Inflammatory macrophage (primary cell): ENCODE results near the gene MYEOV.

Experiments used
- DNase-seq, 2 donors: peaks; one replicate each; pipeline ENCODE4 v3.0.0-alpha.2; 2020 to 2022
- total RNA-seq, 18 experiments: gene quantifications; one replicate each; lab custom pipeline; 2026; ENCODE audit warnings: mixed read lengths in 6 of 18, inconsistent platforms in 2 of 18; lab: John Stamatoyannopoulos, UW

MYEOV gene
- total RNA-seq = 0 to 0.92 (median 0.08) reads per million in 18 experiments

DNA sequence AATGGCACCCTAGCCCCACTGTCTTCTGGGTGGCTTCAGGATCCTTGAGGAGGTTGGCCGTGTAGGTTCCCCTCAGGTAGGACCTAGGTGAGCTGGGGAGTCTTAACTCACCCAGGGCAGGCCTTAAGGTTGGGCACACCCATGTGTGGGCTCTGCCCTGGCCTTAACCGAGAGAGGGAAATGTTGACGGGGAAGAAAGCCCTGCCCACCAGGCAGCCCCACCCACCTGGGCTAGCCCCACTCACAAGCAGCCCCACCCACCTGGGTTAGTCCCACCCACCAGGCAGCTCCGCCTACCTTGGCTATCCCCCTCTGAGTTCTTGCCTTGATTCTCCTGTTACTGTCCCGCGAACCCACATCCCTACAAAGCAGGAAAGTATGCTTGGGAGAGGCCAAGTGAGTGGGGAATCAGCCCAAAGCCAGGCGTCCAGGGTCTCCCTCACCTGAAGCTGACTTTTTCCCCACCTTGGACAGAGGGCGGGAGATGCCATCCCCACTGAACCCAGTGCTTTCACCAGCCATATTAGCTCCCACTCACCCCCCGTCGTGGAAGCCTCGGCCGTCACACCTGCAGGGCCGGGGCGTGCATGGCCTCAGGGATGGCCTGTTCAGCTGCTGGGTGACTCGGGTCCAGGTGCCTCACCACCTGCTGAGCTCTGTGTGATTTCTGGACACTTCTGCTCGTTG lies at the start of gene MYEOV:
Gene MYEOV, plus strand, starts transcription at position 337 of the 687 bp plus-strand sequence. CDS start 1,200 bp downstream, outside the sequence.
- peak; percentile 29 to 52 for DNase-seq

DNA sequence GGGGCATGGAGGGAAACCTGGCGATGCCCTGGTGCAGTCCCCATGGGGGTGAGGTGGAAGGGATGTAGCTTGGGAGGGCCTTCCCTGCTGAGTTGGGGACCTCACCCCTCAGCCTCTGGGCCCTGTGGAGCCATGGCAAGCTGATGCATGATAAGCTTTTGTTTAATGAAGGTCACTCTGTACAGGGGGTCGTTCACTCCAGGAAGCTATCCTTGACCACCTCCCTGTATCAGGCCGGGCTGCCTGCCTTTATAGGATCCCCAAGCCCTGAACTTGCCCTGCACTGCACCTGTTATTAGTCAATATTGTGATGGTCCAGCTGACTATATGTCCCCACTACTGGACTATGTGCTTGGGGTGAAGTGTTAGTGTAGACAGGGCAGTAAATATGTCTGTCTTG lies 49.7 kb upstream of the MYEOV start:
- no peak for DNase-seq

DNA sequence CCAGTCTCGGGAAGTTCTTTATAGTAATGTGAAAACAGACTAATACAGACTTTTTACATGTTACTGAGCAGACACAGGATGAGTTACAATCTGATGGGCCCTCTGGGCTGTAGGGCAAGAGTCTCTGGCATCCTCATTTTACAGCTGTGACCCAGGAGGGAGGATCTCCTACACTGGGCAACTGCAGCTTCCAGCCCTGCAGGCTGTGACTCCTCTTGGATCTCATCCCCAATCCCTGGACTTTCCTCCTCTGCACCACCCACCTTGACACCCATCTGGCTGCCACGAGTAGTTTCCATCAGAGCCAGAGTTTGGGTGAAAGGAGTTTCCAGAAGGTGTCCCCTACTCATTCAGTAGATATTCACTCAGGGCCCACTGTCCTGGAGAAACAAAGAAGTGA lies 48.9 kb upstream of the MYEOV start:
- no peak for DNase-seq

DNA sequence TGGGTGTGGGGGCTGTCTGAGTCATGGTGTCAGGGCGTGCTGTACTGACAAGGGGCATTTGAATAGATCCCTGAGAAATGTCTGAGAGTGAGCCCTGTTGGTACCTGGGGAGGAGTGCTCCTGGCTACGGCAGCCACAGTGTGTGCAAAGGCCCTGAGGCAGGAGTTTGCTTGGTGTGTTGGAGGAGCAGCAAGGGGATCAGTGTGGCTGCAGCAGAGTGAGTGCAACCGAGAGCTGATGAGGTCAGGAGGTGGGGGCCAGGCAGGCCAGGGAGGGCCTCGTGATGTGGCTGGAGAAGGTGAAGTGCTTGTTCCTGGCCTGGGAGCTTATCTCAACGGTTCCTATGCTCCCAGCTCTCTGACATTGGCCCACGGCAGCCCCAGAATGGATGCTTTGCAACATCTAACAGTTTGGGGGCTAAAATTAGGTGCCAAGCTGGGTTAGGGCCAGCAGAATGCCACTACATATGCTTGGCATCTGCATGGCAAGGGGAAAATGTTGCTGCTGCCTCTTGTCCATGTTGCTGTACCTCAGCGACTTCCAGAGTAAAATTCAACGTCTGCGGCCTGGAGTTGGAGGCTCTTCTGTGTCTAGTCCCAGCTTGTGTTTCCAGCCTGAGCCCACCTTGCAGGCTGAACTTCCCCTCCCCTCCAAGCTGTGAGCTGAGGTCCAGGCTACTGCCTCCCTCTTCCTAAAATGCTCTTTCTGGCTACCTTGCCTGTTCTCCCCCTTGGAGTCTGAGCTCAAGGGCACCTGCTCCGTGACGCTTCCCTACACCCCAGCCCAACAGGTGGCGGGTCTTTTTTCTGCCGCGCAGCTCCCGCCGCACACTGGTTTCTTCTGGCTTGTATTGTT lies 48.2 kb upstream of the MYEOV start:
- no peak for DNase-seq

DNA sequence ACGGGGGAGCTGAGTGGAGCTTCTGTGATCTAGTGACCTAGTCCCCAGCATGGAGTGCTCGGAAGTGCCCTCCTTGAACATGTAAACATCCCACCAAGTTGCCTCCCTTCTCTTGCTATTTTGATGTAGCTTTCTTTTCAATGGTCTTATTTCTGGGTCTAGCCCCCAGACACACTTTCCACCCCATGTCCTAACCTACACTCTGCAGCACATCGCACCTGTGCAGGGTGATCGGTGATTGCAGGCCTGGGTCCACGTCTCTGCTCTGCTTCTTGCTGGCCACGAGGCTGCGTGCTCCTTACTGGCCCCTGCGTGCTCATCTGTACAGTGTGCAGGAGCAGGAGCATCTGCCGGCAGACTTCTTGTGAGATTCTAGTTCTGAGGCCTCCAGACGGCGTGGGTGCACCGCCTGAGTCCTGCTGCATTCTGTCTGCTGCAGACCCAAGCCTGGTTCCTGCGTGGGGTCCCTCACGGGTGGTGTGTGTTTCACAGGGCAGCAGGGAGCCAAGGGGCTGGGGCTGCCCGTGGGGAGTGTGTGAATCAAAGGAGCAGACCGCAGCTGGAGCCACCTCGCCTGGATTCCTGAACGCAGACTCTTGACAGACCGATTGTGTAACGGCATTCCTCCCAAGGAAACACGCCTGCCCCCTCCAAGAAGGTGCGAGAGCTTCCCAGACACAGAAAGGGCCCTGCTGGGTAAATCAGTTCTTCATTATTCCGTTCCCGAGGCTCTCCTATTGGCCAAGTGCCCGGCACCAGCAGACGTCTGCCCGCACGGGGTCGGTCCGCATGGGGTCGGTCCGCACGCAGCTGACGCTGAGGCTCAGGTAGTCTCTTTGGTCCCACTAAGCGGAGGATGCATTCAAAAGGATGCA lies 44.4 kb upstream of the MYEOV start:
- DNase-seq = no peak

DNA sequence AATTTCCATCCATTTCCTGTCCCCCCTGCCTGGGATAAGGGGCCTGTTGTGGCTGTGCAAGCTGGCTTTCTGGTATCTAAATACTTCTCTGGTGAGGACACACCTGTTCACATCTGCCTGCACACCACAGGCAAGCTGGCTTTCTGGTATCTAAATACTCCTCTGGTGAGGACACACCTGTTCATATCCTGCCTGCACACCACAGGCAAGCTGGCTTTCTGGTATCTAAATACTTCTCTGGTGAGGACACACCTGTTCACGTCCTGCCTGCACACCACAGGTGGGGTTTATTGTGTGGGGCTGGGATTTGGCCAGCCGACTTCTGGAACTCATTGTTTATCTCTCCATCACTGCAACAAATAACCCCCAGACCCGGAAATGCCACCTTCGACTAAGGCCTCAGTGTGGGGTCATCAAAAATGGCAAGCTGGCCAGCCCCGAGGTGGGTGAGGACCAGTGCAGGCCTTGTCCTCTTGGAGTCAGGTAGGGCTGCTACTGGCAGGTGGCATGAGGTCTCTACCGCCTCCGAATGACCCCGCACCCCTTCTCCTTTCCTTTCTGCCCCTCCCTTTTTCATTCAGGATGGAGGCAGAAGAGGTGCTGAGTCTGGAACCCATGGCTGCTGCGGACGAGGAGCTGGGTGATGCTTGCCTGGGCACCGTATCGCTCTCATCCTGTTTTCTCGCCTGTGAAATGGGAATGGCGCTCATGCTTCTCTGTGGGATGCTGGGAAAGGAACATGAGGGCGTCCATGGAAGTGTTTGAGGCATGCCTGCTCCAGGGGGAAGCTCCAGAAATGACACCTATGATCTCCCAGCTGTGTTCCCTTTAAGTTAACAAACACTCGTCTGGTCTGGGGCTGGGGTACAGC lies 43.5 kb upstream of the MYEOV start:
- no peak for DNase-seq

DNA sequence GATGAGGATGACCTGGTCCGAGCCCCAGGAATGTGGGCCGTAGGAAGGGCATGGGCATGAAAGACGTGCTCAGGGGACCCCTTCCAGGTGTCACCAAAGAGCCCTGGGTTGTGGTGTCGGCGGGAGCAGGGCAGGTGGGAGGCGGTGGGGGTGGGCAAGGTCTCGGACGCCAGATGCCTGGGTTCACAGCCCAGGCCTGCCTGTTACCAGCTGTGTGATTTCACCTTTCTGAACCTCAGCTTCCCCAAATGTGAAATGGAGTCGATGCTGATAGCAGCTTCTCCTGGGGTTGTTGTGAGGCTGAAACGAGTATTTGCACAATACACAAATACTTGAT lies 42.9 kb upstream of the MYEOV start:
- DNase-seq = no peak

DNA sequence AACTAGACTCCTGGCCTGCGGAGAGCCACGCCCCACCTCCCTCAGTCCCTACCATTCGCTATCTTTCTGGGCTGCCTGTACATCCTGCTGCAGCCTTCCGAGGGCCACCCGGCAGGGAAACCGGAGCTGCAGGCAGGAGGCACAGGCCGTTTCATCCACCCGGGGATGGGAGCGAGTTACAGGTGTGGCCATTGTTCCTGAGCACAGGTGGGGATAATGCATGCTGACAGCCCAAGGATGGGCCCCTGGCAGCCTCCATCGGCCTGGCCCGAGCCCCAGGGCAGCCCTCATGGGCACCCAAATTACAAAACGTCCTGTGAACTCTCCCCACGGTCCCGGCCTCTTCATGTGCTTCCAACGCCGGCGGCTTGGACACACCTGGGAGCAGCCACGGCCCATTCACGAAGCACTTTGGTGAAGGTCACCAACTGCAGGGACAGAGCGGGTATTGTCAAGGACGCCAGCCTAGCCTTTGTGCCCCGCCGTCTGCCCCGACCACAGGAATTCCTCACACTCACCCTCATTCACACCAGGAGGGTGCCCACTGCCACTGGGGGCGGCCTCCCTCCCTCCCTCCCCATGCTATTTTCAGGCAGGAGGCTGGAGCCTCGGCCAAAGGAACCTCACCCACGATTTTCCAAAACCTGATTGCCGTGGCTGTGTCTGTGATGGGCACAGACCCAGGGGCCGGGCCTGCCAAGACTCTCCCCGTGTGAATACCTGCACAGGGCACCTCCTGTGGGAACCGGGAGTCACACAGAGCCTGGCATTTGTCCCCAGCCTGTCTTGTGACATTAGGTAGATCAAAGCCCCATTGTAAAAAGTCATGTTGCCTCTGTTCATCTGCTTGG lies 42.1 kb upstream of the MYEOV start:
- no peak for DNase-seq

DNA sequence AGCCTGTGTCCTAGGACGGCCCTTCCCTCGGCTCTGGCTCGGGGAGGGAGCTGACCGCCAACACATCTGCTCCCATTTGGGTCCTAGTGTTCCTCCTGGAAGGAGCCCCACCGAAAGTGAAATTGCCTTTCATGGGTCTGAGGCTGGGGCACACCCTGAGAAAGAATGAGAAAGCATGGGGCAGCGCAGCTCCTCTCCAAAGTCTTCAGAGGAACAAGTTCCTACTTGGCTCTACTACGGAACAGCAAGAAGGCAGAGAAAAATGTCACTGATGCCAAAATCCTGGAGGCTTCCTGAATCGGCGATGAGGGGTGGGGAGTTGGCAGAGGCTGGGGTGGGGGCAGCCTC lies 41.5 kb upstream of the MYEOV start:
- no peak for DNase-seq

DNA sequence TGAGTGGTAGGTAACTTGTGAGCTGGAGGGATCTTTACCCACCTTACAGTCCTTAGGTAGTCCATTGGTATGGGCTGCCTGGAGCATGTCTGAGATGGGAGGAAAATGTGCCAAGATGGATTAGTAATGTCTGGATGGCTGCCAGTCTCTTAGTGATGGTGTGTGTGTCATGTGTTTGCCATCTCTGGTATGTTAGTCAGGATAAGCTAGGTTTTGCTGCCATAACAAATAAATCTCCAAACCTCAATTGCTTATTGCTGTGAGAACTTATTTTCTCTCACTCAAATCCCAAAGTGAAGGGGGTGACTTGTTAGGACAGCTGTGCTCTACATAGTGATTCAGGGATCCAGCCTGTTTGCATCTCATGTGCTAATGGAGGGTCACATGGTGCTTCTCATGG lies 40.9 kb upstream of the MYEOV start:
- no peak for DNase-seq

DNA sequence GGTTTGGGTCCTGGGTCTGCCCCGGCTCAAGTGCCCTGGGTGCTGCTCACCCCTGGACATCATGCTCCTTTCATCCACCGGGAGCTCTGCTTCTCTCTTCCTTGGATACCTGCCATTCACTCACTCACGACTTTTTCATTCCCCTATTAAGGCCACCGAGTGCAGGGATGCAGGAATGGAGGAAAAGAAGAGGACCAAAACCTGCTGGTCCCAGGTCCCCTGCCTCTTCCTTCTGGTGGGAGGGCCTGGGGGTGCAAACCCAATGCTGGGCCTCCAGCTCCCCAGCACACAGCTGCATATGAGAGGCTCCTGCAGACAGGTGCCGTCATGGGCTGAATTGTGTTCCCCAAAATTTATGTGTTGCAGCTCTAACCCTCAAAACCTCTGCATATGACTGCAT lies 36.8 kb upstream of the MYEOV start:
- DNase-seq = no peak

DNA sequence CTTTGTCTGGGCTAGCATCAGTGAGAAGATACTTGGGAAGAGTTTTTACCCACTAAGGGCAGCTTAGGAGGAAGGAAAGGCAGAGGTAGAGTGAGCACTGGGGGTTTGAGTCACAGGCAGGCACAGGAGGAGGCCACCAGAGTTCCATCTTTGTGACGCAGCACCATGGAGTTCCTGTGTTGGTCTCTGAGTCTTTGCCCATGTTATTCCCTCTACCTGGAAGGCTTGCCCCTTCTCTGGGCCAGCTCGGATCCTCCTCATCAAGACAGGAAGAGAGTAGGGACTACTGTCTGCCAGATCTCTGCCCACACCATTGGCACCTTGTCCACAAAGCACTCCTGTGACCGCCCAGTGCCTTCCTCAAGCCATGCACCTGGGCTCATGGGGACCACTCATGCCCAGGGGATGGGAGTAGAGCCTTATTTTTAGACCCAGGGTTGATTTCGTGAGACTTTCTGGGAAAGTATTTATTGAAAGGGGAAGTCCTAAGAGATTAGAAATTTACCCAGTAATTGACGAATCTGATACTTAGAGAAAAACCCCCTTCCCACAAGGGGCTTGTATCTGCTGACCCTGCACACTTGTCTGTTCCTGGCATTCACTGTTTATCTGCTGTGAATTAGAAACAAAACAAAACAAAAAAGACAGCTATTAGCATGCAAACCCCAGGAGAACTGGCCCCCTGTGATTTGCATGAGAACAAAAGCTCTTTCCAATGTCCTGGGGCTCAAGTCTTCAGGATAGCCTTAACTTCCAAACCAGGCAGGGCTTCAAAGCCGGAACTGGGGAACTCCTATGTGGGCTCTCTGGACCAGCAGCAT lies 35.9 kb upstream of the MYEOV start:
- DNase-seq = no peak

DNA sequence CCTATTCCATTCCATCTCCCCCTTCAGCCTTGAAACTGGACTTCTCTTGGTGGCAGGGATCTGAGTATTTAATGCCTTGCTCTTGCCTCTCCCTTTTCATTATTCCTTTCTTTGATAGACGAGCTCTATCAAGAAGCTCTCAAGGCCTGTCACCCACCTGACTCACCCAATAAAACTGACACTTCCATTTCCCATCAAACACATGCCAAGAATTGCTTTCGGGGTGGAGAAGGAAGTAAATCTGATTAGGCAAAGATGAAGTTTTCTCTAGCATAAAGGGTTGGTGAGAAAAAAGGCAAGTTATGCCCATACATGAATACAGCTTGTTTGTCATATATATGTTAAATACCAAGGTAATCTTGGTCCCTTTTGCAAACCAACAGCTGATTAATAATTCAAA lies 34.9 kb upstream of the MYEOV start:
- DNase-seq = no peak

DNA sequence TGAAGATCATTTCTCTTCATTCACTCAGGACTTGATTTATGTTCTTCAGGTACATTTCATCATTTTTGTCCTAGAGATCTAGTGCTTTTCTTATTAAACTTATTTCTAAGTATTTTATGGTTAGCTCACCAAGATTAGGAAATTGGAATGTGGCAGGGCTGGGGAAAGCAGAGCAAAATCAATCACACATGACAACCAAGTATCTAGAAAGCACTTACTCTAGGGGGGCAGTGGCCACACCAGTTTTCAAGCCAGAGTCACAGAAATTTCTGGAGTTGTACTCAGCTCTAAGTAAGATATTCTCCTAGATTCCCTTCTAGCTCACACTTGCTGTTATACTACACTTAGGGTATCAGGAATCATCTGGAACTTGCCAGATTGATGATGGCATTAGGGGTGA lies 33.3 kb upstream of the MYEOV start:
- no peak for DNase-seq

DNA sequence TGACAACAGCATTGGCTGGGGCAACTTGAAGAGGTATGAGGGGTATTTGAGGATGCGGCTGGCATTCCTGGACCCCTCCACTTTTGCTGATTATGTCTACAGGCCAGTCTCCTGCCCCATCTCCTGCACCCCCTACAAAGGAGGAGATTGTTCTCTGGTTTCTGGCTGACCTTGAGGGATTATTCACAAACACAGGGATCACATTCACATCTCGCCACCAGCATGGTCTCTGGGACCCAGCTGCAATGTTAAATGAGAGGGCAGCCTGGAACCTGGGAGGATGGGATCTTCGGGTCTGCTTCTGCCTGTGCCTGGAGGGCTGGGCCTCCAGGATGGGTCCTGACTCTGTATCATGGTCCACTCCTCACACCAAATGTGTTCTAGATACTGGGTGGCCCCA lies 32.8 kb upstream of the MYEOV start:
- no peak for DNase-seq

DNA sequence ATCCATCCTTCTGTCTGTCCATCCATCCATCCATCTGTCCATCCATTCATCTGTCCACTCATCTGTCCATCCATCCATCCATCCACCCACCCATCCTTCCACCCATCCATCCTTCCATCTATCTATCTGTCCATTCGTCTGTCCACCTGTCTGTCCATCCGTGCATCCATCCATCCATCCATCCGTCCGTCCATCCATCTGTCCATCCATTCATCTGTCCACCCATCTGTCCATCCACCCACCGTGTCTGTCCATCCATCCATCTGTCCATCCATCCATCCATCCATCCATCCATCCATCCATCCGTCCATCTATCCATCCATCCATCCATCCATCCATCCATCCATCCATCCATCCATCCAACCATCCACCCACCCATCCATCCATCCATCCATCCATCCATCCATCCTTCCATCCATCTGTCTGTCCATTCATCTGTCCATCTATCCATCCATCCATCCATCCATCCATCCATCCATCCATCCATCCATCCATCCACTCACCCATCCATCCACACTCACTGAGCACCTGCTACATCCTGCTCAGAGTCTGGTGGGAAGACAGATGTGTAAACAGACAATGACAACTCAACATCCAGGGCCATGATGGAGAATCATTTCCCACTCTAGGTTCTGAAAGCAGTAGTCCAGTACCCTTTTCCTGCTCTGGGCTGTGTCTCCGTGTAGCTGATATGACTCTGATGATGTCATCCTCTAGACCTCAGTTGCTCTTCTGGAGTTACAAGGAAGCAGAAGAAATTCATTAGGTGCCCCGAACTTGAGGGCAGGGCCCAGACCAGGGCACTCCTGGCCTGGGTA lies 30.8 kb upstream of the MYEOV start:
- no peak for DNase-seq

DNA sequence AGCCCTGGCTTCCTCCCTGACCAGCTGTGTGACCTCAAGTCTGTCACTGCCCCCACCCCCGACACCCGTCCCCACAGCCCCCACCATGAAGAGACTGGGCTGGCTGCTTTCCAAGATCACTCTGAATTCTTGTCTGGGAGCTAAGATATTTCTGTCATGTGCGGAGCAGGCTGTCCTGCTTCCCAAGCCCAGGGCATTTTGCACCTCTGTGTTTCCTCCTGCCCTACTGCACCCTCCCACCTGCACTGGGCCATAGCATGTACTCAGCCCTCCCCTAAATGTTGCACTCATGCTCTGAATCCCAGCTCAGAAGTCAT lies 30.3 kb upstream of the MYEOV start:
- no peak for DNase-seq

DNA sequence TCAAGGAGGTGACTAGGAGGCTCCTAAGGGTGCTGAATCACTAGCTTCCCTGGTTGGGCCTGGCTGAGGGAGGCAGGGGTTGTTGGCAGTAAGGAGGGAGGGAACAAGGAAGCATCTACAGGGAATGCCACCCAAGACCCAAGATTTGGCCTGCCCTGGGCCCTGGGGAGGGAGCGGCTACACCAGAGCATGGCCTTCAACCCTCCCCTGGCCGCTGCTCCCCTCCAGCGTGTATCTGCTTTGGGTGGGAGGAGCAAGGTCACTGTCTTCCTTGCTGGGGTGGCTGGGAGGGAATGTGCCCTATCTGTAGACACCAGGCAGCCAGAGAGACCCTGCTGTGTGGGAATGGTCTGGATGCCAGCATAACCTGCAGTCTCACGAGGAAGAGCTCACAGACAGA lies 29.5 kb upstream of the MYEOV start:
- DNase-seq = no peak

DNA sequence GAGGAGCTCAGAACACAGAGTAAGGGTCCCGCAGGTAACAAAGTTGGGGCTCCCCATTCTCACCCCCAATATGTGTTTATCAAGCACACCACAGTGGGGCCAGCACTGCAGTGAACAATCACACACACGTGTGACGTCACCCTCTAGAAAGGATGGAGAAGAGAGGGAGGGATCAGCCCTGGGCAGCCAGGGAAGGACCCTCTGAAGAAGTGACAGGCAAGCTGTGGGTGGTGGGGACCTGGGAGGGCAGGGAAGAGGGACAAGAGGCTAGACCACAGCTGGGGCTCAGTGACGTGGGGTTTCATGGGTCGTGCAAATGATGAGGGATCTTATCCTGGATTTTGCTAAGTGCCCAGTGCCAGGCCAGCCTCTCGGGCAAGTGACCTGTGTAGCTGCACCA lies 28.7 kb upstream of the MYEOV start:
- no peak for DNase-seq
